Measurements from ENCODE around the gene GPR68.

- TF ChIP-seq CTCF (IDR thresholded peaks at IDR 0.05; ENCODE audit: low read length) (no peak), EZH2 (optimal IDR thresholded peaks at IDR 0.05; ENCODE audit: low read depth, low read length) (no peak), EZH2phosphoT487 (IDR thresholded peaks at IDR 0.05; ENCODE audit: low read length) (no peak)
These were observed 21.3 kb downstream of the GPR68 start for GRCh38 chr14:91223028-91223783.
